ENCODE data around the gene GNG8. TPM values are rescaled to one million over a fixed set of nuclear protein-coding genes. Genes with fewer than 3 reads are reported as not detected.
"Not testable (repeated sequence)": the region's sequence is repeated elsewhere in the genome, so short reads cannot be mapped to it uniquely, and the experiment has no call there.

Gene GNG8
- total RNA-seq, 1 donor from 2014 or later = not detected

GRCh38 chr19:46646402-46646801, 10.4 kb upstream of the GNG8 start:
- DNase-seq (ENCODE audit: low read depth) = no peak

- DNase-seq (ENCODE audit: low read depth) = no peak
These were observed 8.7 kb upstream of the GNG8 start for GRCh38 chr19:46644720-46645119.

GRCh38 chr19:46640656-46641055, 4.7 kb upstream of the GNG8 start:
- DNase-seq (ENCODE audit: low read depth) = no peak

- no peak for DNase-seq (ENCODE audit: low read depth)
These were observed 3.6 kb upstream of the GNG8 start for GRCh38 chr19:46639358-46640182.

- DNase-seq (ENCODE audit: low read depth) = no peak
These were observed 1.2 kb upstream of the GNG8 start for GRCh38 chr19:46637224-46637623.

GRCh38 chr19:46634656-46635218, 1.3 kb downstream of the GNG8 start:
- DNase-seq (ENCODE audit: low read depth) = no peak

- peak; percentile 48 for DNase-seq (ENCODE audit: low read depth)
These were observed 1.9 kb downstream of the GNG8 start for GRCh38 chr19:46634045-46634655.

GRCh38 chr19:46633130-46633529, 2.9 kb downstream of the GNG8 start:
- DNase-seq (ENCODE audit: low read depth) = no peak

- DNase-seq (ENCODE audit: low read depth) = no peak
These were observed 4.5 kb downstream of the GNG8 start for GRCh38 chr19:46631481-46631880.

GRCh38 chr19:46630586-46631205, 5.3 kb downstream of the GNG8 start:
- DNase-seq (ENCODE audit: low read depth) = no peak

GRCh38 chr19:46629546-46630025, 6.4 kb downstream of the GNG8 start:
- DNase-seq (ENCODE audit: low read depth) = no peak

GRCh38 chr19:46628970-46629369, 7.0 kb downstream of the GNG8 start:
- DNase-seq (ENCODE audit: low read depth) = not testable (repeated sequence)

- no peak for DNase-seq (ENCODE audit: low read depth)
These were observed 9.6 kb downstream of the GNG8 start for GRCh38 chr19:46626446-46626845.

- DNase-seq (ENCODE audit: low read depth) = no peak
These were observed 10.3 kb downstream of the GNG8 start for GRCh38 chr19:46625731-46626130.

GRCh38 chr19:46624958-46625661, 10.9 kb downstream of the GNG8 start, which contains the start of gene PTGIR:
Gene PTGIR, minus strand, starts transcription at chr19:46625089. Its CDS starts 864 bp downstream, at chr19:46624225.
- no peak for DNase-seq (ENCODE audit: low read depth)

- no peak for DNase-seq (ENCODE audit: low read depth)
These were observed 12.0 kb downstream of the GNG8 start for GRCh38 chr19:46623915-46624502.

GRCh38 chr19:46622118-46622446, 13.9 kb downstream of the GNG8 start:
- DNase-seq (ENCODE audit: low read depth) = no peak

- no peak for DNase-seq (ENCODE audit: low read depth)
These were observed 14.5 kb downstream of the GNG8 start for GRCh38 chr19:46621191-46622117.

- no peak for DNase-seq (ENCODE audit: low read depth)
These were observed 15.3 kb downstream of the GNG8 start for GRCh38 chr19:46620716-46621115.

- no peak for DNase-seq (ENCODE audit: low read depth)
These were observed 15.7 kb downstream of the GNG8 start for GRCh38 chr19:46620267-46620666.
